Kidney (tissue), 14 donors: ENCODE results near the gene SOHLH1. TPM values are rescaled to one million over a fixed set of nuclear protein-coding genes. Genes with fewer than 3 reads are reported as not detected.

Experiments
- DNase-seq, 5 donors: peaks; one replicate each; pipeline ENCODE4 v3.0.0-alpha.2; 2013 to 2020
- FAIRE-seq: peaks from 2 replicates; lab custom pipeline; 2012; peaks lifted over from hg19 to GRCh38; lab: Jason Lieb, UNC
- H3K27ac ChIP-seq, 2 donors: one replicate each; pipeline ENCODE4 v1.7.0; 2013; ENCODE audit warnings: low read depth in 2 of 2, low read length in 2 of 2, inconsistent platforms in 1 of 2
- H3K27me3 ChIP-seq: one replicate; pipeline ENCODE4 v1.7.1; 2013; ENCODE audit warnings: low read length, inconsistent platforms; ENCODE audit not compliant: control insufficient read depth, insufficient read depth
- H3K36me3 ChIP-seq, 3 donors: one replicate each; pipeline versions ENCODE4 v1.7.0 to v1.7.1; 2013; ENCODE audit warnings: low read length in 3 of 3, control low read depth in 1 of 3, inconsistent platforms in 1 of 3; ENCODE audit not compliant: insufficient read depth in 3 of 3, control insufficient read depth in 2 of 3
- H3K4me1 ChIP-seq, 3 donors: one replicate each; pipeline versions ENCODE4 v1.7.0 to v1.7.1; 2013; ENCODE audit warnings: low read length in 3 of 3, inconsistent platforms in 1 of 3, low read depth in 1 of 3; ENCODE audit not compliant: control insufficient read depth in 2 of 3, insufficient read depth in 2 of 3
- H3K4me3 ChIP-seq, 3 donors: one replicate each; pipeline versions ENCODE4 v1.7.0 to v1.8.1; 2013; ENCODE audit warnings: low read length in 3 of 3, control low read depth in 1 of 3, inconsistent platforms in 1 of 3
- H3K9ac ChIP-seq, 3 donors: one replicate each; pipeline versions ENCODE4 v1.7.0 to v1.7.1; 2013; ENCODE audit warnings: low read length in 3 of 3, control low read depth in 1 of 3, inconsistent platforms in 1 of 3
- H3K9me3 ChIP-seq, 3 donors: one replicate each; pipeline versions ENCODE4 v1.7.0 to v1.7.1; 2013; ENCODE audit warnings: low read length in 3 of 3, control low read depth in 1 of 3, inconsistent platforms in 1 of 3; ENCODE audit not compliant: control insufficient read depth in 2 of 3, insufficient read depth in 1 of 3
- CTCF ChIP-seq: IDR thresholded peaks from 3 replicates; pipeline ENCODE4 v1.5.1; 2012; ENCODE audit warnings: mild to moderate bottlenecking, moderate library complexity, borderline replicate concordance; ENCODE audit not compliant: insufficient read depth; ENCODE audit errors: extremely low read depth
- intact Hi-C: fragments of 100-400 bp; cut with DNase I; formaldehyde crosslinking; loops from one replicate; pipeline ENCODE4 v1.11.1; 2022
- polyA plus RNA-seq: library from polyadenylated mRNA; stranded (reverse); fragments of 350-450 nt; fragmentation: Illumina TruSeq; extraction: RNeasy Lipid Tissue Mini Kit (QIAGEN cat#74804); gene quantifications from one replicate; pipeline ENCODE4 v1.2.3, GENCODE V29; 2014; ENCODE audit warnings: low read depth, low replicate concordance; ENCODE audit not compliant: insufficient read depth
- total RNA-seq: library from RNA; stranded (reverse); fragmentation: NEBNext Ultra II Directional; extraction: Animal tissue kit (Norgen Biotek cat#: 25700); gene quantifications from one replicate; pipeline ENCODE4 v1.2.1, GENCODE V29; 2021
- donor health status: control.
- donor health status: control.
- donor health status: control.
- donor health status: control.
- donor health status: control.
- donor health status: DM: yes; HTN: yes; CAD: no.
- donor health status: Normal renal cell carcinoma (clear cell type).

SOHLH1 gene
- total and polyA plus RNA-seq, 2 donors from 2014 or later = not detected

- H3K9ac ChIP-seq = no peak overlapping the region
- no peak for DNase-seq
- H3K4me1 ChIP-seq = no peaks in the 10 kb centered on the region
- peaks cover 0 to 5% (median 0%) of the 10 kb centered on the region in 3 donors for H3K9me3 ChIP-seq
- FAIRE-seq = no peak
- TF ChIP-seq CTCF = no peak
- no peak overlapping the region for H3K4me3 ChIP-seq
- H3K27me3 ChIP-seq = no peaks in the 10 kb centered on the region
- intact Hi-C loops = no loop called here
- no peaks in the 10 kb centered on the region for H3K36me3 ChIP-seq
- H3K27ac ChIP-seq = no peak overlapping the region
Observed at GRCh38 chr9:135728436-135729110, 29.3 kb upstream of the SOHLH1 start.

GRCh38 chr9:135727257-135727875, 28.1 kb upstream of the SOHLH1 start:
- Histone ChIP-seq H3K27ac (no peak overlapping the region), H3K9ac (no peak overlapping the region), H3K36me3 (no peaks in the 10 kb centered on the region), H3K4me1 (no peaks in the 10 kb centered on the region), H3K27me3 (no peaks in the 10 kb centered on the region), H3K9me3 (peaks cover 0 to 5% (median 0%) of the 10 kb centered on the region in 3 donors), H3K4me3 (no peak overlapping the region)
- no peak for TF ChIP-seq CTCF
- FAIRE-seq (no peak), DNase-seq (no peak)
- intact Hi-C loops = no loop called here

GRCh38 chr9:135726138-135726853, 27.0 kb upstream of the SOHLH1 start:
- DNase-seq = no peak
- no peak for TF ChIP-seq CTCF
- Histone ChIP-seq H3K9ac (no peak overlapping the region), H3K9me3 (peaks cover 0 to under 1% (median 0%) of the 10 kb centered on the region in 3 donors), H3K4me3 (no peak overlapping the region), H3K27ac (no peak overlapping the region), H3K4me1 (no peaks in the 10 kb centered on the region), H3K36me3 (no peaks in the 10 kb centered on the region), H3K27me3 (no peaks in the 10 kb centered on the region)
- intact Hi-C loops = no loop called here
- FAIRE-seq = no peak
